SK-N-SH (cell line): ENCODE data around the gene VASP.

Experiments
- EP300 ChIP-seq, 2 experiments: IDR thresholded peaks; 2 replicates each; pipeline versions ENCODE4 v1.4.0 to v1.6.1; 2012; ENCODE audit warnings: borderline replicate concordance in 1 of 2, low read depth in 1 of 2, low read length in 1 of 2
- TAF1 ChIP-seq: IDR thresholded peaks from 2 replicates; pipeline ENCODE4 v1.6.1; 2012; ENCODE audit warnings: low read depth, mild to moderate bottlenecking, low read length, moderate library complexity, borderline replicate concordance
- TEAD4 ChIP-seq: IDR thresholded peaks from 2 replicates; pipeline ENCODE4 v1.4.0; 2012; ENCODE audit warnings: mild to moderate bottlenecking, borderline replicate concordance; ENCODE audit not compliant: insufficient read depth
- TF ChIP-seq, protein P1 (sequence below): fragments of 200-600 bp; sonication (generic); IDR thresholded peaks from 2 replicates; pipeline ENCODE4 v1.6.1; 2017; ENCODE audit warnings: antibody characterized with exemption, mild to moderate bottlenecking, moderate library complexity
- TF ChIP-seq, protein P2 (sequence below): fragments of 150-350 bp; IDR thresholded peaks from 2 replicates; pipeline ENCODE4 v1.6.1; 2017; ENCODE audit warnings: antibody characterized with exemption, low read length, low read depth, borderline replicate concordance
- TF ChIP-seq, protein P3 (sequence below): IDR thresholded peaks from 2 replicates; pipeline ENCODE4 v1.4.0; 2012; ENCODE audit warnings: low read depth
- TF ChIP-seq, protein P4 (sequence below): IDR thresholded peaks from 2 replicates; pipeline ENCODE4 v1.4.0; 2012; ENCODE audit warnings: low read depth, borderline replicate concordance
- TF ChIP-seq, protein P5 (sequence below): IDR thresholded peaks from 2 replicates; pipeline ENCODE4 v1.6.1; 2012; ENCODE audit warnings: mild to moderate bottlenecking, low read depth, low read length, moderate library complexity

DNA sequence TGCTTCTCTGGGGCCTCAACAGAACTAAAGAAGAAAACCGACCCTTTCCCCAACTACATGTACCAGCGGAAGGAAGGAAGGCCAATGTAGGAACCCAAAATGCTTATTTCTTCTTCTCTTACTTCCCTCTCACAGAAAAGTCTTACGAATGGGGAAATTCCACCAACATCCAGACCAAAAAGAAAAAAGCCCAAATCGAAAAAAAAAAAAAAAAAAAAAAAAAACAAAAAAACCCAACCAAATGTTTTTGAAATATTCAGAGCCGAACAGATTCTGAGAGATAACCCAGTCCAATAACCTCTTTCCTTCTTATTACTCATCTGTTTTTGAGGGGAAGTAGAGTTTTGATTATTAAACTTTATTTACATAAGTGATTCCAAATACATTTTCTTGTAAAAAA lies 5.2 kb upstream of the VASP start:
- TF ChIP-seq, protein P1, sequence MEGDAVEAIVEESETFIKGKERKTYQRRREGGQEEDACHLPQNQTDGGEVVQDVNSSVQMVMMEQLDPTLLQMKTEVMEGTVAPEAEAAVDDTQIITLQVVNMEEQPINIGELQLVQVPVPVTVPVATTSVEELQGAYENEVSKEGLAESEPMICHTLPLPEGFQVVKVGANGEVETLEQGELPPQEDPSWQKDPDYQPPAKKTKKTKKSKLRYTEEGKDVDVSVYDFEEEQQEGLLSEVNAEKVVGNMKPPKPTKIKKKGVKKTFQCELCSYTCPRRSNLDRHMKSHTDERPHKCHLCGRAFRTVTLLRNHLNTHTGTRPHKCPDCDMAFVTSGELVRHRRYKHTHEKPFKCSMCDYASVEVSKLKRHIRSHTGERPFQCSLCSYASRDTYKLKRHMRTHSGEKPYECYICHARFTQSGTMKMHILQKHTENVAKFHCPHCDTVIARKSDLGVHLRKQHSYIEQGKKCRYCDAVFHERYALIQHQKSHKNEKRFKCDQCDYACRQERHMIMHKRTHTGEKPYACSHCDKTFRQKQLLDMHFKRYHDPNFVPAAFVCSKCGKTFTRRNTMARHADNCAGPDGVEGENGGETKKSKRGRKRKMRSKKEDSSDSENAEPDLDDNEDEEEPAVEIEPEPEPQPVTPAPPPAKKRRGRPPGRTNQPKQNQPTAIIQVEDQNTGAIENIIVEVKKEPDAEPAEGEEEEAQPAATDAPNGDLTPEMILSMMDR: no peak
- TF ChIP-seq, protein P2, sequence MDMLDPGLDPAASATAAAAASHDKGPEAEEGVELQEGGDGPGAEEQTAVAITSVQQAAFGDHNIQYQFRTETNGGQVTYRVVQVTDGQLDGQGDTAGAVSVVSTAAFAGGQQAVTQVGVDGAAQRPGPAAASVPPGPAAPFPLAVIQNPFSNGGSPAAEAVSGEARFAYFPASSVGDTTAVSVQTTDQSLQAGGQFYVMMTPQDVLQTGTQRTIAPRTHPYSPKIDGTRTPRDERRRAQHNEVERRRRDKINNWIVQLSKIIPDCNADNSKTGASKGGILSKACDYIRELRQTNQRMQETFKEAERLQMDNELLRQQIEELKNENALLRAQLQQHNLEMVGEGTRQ: no peak
- TF ChIP-seq, protein P3, sequence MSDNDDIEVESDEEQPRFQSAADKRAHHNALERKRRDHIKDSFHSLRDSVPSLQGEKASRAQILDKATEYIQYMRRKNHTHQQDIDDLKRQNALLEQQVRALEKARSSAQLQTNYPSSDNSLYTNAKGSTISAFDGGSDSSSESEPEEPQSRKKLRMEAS: no peak
- TF ChIP-seq, protein P4, sequence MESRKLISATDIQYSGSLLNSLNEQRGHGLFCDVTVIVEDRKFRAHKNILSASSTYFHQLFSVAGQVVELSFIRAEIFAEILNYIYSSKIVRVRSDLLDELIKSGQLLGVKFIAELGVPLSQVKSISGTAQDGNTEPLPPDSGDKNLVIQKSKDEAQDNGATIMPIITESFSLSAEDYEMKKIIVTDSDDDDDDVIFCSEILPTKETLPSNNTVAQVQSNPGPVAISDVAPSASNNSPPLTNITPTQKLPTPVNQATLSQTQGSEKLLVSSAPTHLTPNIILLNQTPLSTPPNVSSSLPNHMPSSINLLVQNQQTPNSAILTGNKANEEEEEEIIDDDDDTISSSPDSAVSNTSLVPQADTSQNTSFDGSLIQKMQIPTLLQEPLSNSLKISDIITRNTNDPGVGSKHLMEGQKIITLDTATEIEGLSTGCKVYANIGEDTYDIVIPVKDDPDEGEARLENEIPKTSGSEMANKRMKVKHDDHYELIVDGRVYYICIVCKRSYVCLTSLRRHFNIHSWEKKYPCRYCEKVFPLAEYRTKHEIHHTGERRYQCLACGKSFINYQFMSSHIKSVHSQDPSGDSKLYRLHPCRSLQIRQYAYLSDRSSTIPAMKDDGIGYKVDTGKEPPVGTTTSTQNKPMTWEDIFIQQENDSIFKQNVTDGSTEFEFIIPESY: no peak
- TF ChIP-seq, protein P5, sequence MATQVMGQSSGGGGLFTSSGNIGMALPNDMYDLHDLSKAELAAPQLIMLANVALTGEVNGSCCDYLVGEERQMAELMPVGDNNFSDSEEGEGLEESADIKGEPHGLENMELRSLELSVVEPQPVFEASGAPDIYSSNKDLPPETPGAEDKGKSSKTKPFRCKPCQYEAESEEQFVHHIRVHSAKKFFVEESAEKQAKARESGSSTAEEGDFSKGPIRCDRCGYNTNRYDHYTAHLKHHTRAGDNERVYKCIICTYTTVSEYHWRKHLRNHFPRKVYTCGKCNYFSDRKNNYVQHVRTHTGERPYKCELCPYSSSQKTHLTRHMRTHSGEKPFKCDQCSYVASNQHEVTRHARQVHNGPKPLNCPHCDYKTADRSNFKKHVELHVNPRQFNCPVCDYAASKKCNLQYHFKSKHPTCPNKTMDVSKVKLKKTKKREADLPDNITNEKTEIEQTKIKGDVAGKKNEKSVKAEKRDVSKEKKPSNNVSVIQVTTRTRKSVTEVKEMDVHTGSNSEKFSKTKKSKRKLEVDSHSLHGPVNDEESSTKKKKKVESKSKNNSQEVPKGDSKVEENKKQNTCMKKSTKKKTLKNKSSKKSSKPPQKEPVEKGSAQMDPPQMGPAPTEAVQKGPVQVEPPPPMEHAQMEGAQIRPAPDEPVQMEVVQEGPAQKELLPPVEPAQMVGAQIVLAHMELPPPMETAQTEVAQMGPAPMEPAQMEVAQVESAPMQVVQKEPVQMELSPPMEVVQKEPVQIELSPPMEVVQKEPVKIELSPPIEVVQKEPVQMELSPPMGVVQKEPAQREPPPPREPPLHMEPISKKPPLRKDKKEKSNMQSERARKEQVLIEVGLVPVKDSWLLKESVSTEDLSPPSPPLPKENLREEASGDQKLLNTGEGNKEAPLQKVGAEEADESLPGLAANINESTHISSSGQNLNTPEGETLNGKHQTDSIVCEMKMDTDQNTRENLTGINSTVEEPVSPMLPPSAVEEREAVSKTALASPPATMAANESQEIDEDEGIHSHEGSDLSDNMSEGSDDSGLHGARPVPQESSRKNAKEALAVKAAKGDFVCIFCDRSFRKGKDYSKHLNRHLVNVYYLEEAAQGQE: no peak
- TF ChIP-seq EP300 (IDR thresholded peaks at IDR 0.05; ENCODE audit: borderline replicate concordance in 1 of 2, low read depth in 1 of 2, low read length in 1 of 2) (no peak), TEAD4 (no peak), TAF1 (no peak)
